OCI-LY3 (cell line): ENCODE measurements around the gene CCDC40.

Experiments
- H2AFZ ChIP-seq: fragments of 200-600, 300-600 bp; shearing (Covaris generic); 2 replicates; pipeline ENCODE4 v1.6.0; 2014; ENCODE audit warnings: antibody characterized with exemption, low read depth, low read length
- H3K27ac ChIP-seq: fragments of 200-600, 300-600 bp; sonication (generic); 2 replicates; pipeline ENCODE4 v1.5.1; 2014; ENCODE audit warnings: mild to moderate bottlenecking, low read length, moderate library complexity, mixed read lengths
- H3K27me3 ChIP-seq: fragments of 200-600, 300-600 bp; sonication (generic); 2 replicates; pipeline ENCODE4 v1.6.1; 2014; ENCODE audit warnings: low read depth, low read length, mixed read lengths
- H3K36me3 ChIP-seq: fragments of 200-600, 300-600 bp; sonication (generic); replicated peaks from 2 replicates; pipeline ENCODE3; 2014; ENCODE audit warnings: low read depth, low read length, mixed read lengths
- H3K4me1 ChIP-seq: fragments of 300-600, 200-600 bp; sonication (generic); 2 replicates; pipeline ENCODE4 v1.6.1; 2014; ENCODE audit warnings: low read length, mixed read lengths
- H3K4me2 ChIP-seq: fragments of 200-600, 300-600 bp; sonication (generic); 2 replicates; pipeline ENCODE4 v1.6.1; 2014; ENCODE audit warnings: low read length, mixed read lengths
- H3K4me3 ChIP-seq: fragments of 300-600, 200-600 bp; sonication (generic); 2 replicates; pipeline ENCODE4 v1.5.1; 2014; ENCODE audit warnings: antibody characterized with exemption, mild to moderate bottlenecking, low read length, moderate library complexity
- H3K79me2 ChIP-seq: fragments of 300-600, 200-600 bp; shearing (Covaris generic); 2 replicates; pipeline ENCODE4 v1.6.1; 2014; ENCODE audit warnings: mild to moderate bottlenecking, low read length, mixed read lengths
- H3K9ac ChIP-seq: fragments of 300-600, 200-600 bp; shearing (Covaris generic); 2 replicates; pipeline ENCODE4 v1.6.0; 2014; ENCODE audit warnings: mild to moderate bottlenecking, low read length, moderate library complexity
- H3K9me3 ChIP-seq: fragments of 200-600, 300-600 bp; shearing (Covaris generic); 2 replicates; pipeline ENCODE4 v1.6.1; 2014; ENCODE audit warnings: low read length, mixed read lengths; ENCODE audit not compliant: insufficient read depth
- H4K20me1 ChIP-seq: fragments of 200-600, 300-600 bp; sonication (generic); 2 replicates; pipeline ENCODE4 v1.6.1; 2016; ENCODE audit warnings: low read length, mixed read lengths; ENCODE audit not compliant: insufficient read depth
- EZH2phosphoT487 ChIP-seq: fragments of 200-600 bp; shearing (Covaris generic); IDR thresholded peaks from 2 replicates; pipeline ENCODE4 v1.6.1; 2018; ENCODE audit warnings: antibody characterized with exemption, mixed run types, low read depth
- TF ChIP-seq, protein P1 (sequence below): fragments of 200-600, 300-600 bp; sonication (generic); IDR thresholded peaks from 2 replicates; pipeline ENCODE4 v1.5.1; 2014; ENCODE audit warnings: antibody characterized with exemption, low read length, low read depth

Gene CCDC40

DNA sequence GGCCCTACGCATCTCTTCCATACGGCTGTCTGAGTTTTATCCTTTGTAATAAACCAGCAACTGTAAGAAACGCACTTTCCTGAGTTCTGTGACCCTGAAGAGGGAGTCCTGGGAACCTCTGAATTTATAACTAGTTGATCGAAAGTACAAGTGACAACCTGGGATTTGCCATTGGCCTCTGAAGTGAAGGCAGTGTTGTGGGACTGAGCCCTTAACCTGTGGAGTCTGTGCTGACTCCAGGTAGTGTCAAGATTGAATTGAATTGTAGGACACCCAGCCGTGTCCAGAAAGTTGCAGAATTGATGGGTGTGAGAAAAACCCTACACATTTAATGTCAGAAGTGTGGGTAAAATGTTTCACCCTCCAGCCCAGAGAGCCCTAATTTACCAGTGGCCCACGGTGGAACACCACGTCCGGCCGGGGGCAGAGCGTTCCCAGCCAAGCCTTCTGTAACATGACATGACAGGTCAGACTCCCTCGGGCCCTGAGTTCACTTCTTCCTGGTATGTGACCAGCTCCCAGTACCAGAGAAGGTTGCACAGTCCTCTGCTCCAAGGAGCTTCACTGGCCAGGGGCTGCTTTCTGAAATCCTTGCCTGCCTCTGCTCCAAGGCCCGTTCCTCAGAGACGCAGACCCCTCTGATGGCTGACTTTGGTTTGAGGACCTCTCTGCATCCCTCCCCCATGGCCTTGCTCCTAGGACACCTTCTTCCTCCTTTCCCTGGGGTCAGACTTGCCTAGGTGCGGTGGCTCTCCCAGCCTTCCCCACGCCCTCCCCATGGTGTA is 66.4 kb downstream of the CCDC40 start:
- Histone ChIP-seq H3K36me3 (no peaks in the 10 kb centered on the region), H3K4me2 (peak overlapping the region; percentile 95), H3K27ac (no peak overlapping the region), H3K79me2 (peaks cover 11% of the 10 kb centered on the region), H3K9me3 (no peaks in the 10 kb centered on the region), H4K20me1 (no peaks in the 10 kb centered on the region), H3K9ac (peak overlapping the region; percentile 90; the same call in 1 of the 2 replicates), H3K27me3 (no peaks in the 10 kb centered on the region), H3K4me3 (peak overlapping the region; percentile 96), H2AFZ (no peak overlapping the region), H3K4me1 (peaks cover 17% of the 10 kb centered on the region)
- TF ChIP-seq EZH2phosphoT487: no peak
- TF ChIP-seq, protein P1, sequence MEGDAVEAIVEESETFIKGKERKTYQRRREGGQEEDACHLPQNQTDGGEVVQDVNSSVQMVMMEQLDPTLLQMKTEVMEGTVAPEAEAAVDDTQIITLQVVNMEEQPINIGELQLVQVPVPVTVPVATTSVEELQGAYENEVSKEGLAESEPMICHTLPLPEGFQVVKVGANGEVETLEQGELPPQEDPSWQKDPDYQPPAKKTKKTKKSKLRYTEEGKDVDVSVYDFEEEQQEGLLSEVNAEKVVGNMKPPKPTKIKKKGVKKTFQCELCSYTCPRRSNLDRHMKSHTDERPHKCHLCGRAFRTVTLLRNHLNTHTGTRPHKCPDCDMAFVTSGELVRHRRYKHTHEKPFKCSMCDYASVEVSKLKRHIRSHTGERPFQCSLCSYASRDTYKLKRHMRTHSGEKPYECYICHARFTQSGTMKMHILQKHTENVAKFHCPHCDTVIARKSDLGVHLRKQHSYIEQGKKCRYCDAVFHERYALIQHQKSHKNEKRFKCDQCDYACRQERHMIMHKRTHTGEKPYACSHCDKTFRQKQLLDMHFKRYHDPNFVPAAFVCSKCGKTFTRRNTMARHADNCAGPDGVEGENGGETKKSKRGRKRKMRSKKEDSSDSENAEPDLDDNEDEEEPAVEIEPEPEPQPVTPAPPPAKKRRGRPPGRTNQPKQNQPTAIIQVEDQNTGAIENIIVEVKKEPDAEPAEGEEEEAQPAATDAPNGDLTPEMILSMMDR: no peak

DNA sequence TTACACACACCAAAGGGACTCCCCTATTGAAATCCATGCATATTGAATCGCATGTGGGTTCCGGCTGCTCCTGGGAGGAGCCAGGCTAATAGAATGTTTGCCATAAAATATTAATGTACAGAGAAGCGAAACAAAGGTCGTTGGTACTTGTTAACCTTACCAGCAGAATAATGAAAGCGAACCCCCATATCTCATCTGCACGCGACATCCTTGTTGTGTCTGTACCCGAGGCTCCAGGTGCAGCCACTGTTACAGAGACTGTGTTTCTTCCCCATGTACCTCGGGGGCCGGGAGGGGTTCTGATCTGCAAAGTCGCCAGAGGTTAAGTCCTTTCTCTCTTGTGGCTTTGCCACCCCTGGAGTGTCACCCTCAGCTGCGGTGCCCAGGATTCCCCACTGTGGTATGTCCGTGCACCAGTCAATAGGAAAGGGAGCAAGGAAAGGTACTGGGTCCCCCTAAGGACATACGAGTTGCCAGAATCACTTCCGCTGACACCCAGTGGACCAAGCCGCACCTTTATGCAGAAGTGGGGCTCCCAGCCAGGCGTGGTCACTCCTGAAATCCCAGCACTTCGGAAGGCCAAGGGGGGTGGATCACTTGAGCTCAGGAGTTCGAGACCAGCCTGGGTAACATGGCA is 67.1 kb downstream of the CCDC40 start:
- no peaks in the 10 kb centered on the region for H3K36me3 ChIP-seq
- no peak for TF ChIP-seq EZH2phosphoT487
- TF ChIP-seq, protein P1: no peak
- peaks cover 11% of the 10 kb centered on the region for H3K79me2 ChIP-seq
- H3K27me3 ChIP-seq: no peaks in the 10 kb centered on the region
- no peak overlapping the region for H3K27ac ChIP-seq
- H3K4me2 ChIP-seq: no peak overlapping the region
- no peaks in the 10 kb centered on the region for H3K9me3 ChIP-seq
- H2AFZ ChIP-seq: no peak overlapping the region
- H3K4me3 ChIP-seq: no peak overlapping the region
- peaks cover 17% of the 10 kb centered on the region for H3K4me1 ChIP-seq
- H3K9ac ChIP-seq: no peak overlapping the region
- H4K20me1 ChIP-seq: no peaks in the 10 kb centered on the region

DNA sequence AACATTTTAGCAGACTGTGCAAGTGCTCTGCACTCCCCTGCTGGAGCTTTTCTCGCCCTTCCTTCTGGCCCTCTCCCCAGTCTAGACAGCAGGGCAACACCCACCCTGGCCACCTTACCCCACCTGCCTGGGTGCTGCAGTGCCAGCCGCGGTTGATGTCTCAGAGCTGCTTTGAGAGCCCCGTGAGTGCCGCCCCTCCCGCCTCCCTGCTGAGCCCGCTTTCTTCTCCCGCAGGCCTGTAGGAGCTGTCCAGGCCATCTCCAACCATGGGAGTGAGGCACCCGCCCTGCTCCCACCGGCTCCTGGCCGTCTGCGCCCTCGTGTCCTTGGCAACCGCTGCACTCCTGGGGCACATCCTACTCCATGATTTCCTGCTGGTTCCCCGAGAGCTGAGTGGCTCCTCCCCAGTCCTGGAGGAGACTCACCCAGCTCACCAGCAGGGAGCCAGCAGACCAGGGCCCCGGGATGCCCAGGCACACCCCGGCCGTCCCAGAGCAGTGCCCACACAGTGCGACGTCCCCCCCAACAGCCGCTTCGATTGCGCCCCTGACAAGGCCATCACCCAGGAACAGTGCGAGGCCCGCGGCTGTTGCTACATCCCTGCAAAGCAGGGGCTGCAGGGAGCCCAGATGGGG is 68.0 kb downstream of the CCDC40 start:
- H3K27ac ChIP-seq: no peak overlapping the region
- H3K4me3 ChIP-seq: no peak overlapping the region
- no peak overlapping the region for H2AFZ ChIP-seq
- no peak overlapping the region for H3K4me2 ChIP-seq
- no peaks in the 10 kb centered on the region for H3K9me3 ChIP-seq
- H4K20me1 ChIP-seq: no peaks in the 10 kb centered on the region
- TF ChIP-seq, protein P1: no peak
- no peak for TF ChIP-seq EZH2phosphoT487
- H3K79me2 ChIP-seq: peaks cover 11% of the 10 kb centered on the region
- no peaks in the 10 kb centered on the region for H3K36me3 ChIP-seq
- no peak overlapping the region for H3K9ac ChIP-seq
- peaks cover 17% of the 10 kb centered on the region for H3K4me1 ChIP-seq
- no peaks in the 10 kb centered on the region for H3K27me3 ChIP-seq

DNA sequence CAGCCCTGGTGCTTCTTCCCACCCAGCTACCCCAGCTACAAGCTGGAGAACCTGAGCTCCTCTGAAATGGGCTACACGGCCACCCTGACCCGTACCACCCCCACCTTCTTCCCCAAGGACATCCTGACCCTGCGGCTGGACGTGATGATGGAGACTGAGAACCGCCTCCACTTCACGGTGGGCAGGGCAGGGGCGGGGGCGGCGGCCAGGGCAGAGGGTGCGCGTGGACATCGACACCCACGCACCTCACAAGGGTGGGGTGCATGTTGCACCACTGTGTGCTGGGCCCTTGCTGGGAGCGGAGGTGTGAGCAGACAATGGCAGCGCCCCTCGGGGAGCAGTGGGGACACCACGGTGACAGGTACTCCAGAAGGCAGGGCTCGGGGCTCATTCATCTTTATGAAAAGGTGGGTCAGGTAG is 68.5 kb downstream of the CCDC40 start:
- no peaks in the 10 kb centered on the region for H3K9me3 ChIP-seq
- no peak overlapping the region for H3K9ac ChIP-seq
- TF ChIP-seq, protein P1: no peak
- TF ChIP-seq EZH2phosphoT487: no peak
- no peak overlapping the region for H3K4me3 ChIP-seq
- peaks cover 11% of the 10 kb centered on the region for H3K79me2 ChIP-seq
- no peak overlapping the region for H3K27ac ChIP-seq
- no peaks in the 10 kb centered on the region for H4K20me1 ChIP-seq
- H3K36me3 ChIP-seq: no peaks in the 10 kb centered on the region
- no peak overlapping the region for H2AFZ ChIP-seq
- no peak overlapping the region for H3K4me2 ChIP-seq
- peaks cover 16% of the 10 kb centered on the region for H3K4me1 ChIP-seq
- H3K27me3 ChIP-seq: no peaks in the 10 kb centered on the region
